Stimulated activated CD8-positive, alpha-beta memory T cell treated with anti-CD3 and anti-CD28 coated beads, Interleukin-2, amount 100 ng/mL, for 1 hour (primary cell): ENCODE data around the gene HSD17B14.
"Not testable (repeated sequence)": the region's sequence is repeated elsewhere in the genome, so short reads cannot be mapped to it uniquely, and the experiment has no call there.

ENCODE experiments used
- DNase-seq, 2 donors: peaks; one replicate each; pipeline ENCODE4 v3.0.0-alpha.2; 2020; ENCODE audit warnings: low read depth in 2 of 2

Gene HSD17B14

DNA sequence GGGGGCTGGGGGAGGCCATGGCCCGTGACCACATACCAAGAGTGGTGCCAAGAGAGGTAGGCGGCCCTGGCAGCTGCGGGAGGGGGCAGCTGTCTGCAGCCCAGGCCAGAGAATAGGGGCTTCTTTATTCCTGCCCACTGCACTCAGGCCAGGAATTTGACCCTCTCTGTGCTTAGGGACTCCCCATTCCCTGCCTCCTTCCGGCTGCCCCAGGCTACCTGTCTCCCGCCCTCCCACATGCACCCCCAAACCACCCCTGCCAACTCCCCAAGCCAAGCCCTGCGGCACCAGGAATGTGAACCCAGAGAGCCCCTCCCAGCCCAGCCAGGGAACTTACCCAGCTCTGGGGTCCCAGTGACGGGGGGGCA lies 31.4 kb upstream of the HSD17B14 start:
- no peak for DNase-seq

DNA sequence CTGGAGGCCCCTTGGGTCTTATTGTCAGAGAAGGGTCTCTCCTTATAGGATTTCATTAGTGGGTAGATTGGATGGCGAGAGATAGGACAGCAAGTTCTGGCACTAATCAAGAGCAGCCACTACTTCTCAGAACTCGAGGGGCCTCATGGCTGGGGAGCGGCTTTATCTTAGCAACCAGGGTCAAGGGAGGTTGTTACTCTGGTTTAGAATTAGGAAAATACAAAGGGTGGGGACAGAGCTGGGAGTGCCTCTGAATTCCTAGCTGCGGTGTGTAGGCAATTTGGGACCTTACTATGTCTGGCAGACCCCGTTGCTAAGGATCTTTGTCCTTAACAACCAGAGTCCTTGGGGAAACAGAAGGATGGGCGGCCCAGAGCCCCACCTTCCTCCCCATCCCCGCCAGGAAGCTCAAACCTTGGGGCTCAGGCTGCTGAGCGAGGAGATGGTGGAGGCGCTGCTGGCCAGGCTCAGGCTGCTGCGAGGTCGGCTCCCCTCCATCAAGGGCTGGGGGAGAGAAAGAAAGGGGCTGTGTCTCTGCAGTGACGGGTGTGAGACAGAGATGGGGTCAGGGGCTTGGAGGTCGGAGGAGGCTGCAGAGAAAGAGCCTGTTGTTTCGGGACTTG lies 30.9 kb upstream of the HSD17B14 start:
- DNase-seq: no peak

DNA sequence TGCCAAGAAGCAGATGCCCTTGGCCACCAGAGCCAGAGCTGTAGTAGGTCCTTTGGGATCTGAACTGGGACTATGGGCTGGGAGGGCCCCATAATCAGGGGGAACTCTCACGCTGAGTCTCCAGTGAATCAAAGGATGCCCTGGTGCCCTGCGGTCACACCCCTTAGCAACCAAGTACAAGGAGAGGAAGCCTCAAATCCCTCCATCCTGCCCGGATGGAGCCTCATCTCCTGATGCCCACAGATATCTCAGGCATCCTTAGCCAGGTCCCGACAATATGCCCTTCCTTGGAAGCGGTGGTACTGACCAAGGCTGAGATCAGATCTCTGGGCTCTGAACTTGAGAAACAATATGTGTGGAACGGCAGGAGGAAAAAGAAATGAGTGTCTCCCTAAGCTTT lies 30.4 kb upstream of the HSD17B14 start:
- no peak for DNase-seq

DNA sequence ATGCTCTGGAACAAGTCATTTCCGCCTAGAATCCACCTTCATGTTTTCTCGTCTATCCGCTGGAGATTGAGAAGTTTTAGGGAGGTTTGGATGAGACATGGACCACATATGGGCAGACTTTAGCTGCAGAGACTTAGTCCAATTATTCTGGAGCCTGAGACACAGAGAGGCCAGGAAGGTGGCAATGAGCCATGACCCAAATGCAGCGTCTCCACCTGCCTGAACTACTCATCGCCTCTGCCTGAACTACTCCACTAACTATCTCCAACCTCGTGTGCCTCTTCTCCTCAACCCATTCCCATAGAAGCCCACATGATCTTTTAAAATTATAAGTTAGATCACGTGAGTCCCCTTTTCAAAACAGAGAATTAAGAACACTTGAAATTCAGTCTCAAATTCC lies 26.5 kb upstream of the HSD17B14 start:
- no peak for DNase-seq

DNA sequence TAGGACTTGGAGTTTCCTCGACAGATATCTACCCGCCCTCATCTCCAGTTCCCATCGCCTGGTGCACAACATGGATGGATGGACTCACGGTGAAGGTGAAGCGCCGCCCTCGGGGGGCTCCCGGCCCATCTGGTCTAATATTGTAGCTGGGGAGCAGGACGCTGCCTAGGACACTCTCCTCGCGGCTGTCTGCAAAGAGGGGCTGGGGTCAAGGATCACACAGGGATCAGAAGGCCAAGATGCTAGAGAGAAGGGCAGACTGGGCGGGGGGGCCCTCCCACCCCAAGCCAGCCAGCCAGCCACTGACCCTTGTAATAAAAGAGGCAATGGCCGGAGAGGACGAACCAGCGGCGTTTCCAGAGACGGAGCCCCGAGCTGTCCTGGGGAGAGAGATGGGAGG lies 25.0 kb upstream of the HSD17B14 start:
- no peak for DNase-seq

DNA sequence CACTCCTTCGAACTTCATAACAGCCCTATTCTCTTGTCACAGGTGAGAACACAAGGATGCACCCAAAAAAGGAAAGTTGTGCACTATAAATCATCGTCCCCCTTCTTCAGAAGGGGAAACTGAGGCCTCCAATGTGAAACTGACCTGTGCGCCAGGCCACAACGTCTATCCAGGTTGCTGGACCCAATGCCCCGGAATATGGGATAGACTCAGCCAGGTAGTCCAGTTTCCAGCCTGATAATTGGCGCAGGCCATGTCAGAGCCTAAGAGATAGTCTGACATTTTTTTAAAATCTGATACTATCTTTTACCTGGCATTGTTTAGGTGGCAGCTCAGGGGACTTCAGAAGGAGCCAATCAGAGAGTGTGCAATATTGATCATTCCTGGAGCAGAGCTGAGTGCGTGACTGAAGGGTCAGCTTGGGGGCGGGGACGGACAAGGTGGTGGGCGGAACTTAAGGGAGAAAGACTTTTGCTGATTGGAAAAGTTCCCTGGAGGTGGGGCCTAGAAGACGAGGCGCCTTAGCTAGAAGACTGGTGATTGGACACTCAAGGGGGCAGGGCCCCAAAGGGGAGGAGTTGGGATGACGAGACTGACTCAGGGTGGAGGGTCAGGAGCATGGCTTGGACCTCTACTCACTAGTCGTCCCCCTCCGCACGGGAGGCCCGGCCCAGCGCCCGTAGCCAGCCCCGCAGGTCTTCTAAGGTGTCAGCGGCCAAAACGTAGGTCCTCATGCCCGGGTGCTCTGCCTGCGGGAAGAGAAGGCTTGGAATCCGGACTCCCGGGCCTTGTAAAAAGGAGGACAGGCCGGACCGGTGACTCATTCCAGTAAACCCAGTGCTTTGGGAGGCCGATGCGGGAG lies 23.7 kb upstream of the HSD17B14 start:
- no peak for DNase-seq

DNA sequence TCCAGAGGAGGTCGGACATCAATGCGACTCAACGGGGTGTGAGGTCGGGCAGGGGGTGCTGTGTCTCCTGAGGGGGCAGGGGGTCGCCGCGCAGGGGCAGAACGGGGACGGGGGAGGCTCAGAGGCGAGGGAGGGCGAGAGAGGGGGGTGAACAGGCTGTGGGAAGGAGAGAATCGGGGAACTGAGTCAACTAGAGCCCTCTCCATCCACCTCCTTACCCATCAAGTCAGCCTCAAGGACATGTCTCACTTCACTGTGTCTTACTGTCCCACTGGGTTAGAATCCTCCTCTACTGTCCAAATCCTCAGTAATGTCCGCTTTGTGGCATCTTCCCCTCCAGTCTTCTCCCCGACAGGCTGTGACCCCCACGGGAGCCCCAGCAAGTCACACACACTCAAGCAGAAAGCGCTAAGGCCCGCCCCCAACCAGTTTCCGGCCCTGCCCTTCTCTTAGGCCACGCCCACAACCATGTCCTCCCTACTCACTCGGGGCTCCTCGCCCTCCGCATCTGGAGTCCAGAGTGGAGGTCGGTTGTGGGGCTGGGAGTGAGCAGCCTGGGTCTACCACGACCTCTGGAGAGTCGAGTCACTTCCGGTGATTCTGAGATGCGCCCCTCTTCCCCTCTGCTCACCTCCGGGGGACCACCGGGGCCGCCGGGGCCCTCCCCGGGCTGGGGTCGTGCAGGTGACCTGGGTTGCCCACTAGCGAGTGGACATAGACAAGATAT lies 22.9 kb upstream of the HSD17B14 start:
- peak in 1 of 2 donors; percentile 72 for DNase-seq

DNA sequence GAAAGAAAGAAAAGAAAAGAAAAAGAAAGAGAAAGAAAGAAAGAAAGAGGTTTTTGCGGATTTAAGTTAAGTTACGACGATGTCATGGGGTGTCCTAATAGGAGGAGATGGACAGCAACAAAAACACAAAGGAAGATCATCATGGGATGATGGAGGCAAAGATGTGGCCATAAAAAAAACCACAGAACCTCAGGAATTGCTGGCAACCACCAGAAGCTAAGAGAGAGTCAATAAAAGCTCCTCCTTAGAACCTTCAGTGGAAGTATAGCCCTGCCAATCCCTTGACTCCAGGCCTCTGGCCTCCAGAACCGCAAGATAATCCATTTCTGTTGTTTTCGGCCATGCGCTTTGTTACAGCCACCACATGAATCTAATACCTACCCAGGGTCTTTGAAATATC lies 20.6 kb upstream of the HSD17B14 start:
- DNase-seq: no peak

DNA sequence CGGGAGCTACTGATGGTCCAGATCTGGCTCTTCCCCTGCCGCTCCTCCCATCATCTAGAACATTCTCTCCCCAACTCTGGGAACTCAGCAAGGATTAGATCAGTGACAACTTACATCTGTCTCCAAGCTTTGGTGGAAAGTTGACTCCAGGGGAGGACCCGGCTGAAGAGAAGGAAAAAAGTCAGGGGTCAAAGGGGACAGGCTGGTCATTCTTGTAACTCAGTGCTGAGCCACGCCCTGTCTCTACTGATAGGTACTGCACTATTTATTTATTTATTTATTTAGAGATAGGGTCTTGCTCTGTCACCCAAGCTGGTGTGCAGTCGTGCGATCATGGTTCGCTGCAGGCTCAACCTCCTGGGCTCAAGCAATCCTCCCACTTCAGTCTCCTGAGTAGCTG lies 17.8 kb upstream of the HSD17B14 start:
- DNase-seq: no peak

DNA sequence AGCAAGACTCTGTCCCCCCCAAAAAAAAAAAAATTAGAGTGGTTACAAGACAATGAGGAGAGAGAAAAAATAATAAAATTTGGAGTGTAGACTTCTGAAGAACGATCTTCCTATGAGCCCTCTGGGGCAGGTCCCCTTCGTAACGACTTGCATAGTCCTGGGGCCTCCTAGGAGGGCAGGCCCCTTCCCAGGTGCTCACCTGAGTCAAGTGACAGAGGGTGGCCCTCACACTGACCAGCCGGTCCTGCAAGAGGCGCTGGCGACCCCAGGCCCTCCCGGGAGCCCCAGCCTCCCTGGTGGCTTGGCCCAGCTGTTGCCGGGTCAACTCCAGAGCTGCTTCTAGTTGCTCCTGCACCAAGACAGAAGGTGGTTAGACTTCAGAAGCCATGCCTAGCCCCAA lies 17.2 kb upstream of the HSD17B14 start:
- no peak for DNase-seq

DNA sequence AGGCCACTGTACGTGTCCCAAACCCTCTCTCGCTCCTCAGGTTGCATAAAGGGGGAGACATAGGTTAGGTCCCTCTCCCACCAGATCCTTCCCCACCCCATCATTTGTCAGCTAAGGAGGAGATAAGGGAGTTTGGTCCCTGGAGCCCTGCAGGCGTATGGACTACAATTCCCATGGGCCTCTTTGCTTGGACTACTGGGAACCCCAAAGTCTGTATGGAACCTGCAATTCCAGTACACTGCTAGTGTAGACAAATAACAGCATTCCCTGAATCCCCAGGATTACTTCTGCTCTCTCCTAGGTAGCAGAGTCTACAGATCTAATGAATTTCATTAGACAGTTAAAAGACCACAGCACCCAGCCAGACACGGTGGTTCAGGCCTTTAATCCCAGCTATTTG lies 16.0 kb upstream of the HSD17B14 start:
- no peak for DNase-seq

DNA sequence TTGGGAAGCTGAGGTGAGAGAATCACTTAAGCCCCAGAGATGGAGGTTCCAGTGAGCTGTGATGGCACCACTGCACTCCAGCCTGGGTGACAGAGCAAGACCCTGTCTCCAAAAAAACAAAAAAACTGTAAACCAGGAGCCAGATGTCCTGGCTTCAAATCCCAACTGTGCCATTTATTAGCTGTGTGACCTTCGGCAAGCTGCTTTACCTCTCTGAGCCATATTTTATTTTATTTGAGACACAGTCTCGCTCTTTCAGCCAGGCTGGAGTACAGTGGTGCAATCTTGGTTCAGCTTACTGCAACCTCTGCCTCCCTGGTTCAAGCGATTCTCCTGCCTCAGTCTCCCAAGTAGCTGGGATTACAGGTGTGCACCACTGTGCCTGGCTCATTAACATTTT lies 10.4 kb upstream of the HSD17B14 start:
- DNase-seq: not testable (repeated sequence)

DNA sequence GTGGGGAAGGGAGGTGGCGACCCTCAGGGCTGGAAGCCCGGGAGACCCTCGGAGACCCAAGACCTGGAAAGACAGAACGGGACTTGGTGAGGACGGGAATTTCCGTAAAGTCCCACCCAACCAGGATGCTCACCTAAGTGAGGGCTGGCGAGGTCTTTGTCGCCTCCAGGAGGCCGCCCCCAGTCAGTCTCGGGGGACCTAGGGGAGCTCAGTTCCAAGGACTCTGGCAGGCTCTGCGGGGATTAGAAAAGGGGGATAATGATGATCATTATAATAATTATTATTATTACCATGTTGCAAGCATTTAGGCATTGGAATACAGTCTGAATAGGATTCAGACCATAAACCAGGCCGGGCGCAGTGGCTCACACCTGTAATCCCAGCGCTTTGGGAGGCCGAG lies 9.1 kb upstream of the HSD17B14 start:
- no peak for DNase-seq

DNA sequence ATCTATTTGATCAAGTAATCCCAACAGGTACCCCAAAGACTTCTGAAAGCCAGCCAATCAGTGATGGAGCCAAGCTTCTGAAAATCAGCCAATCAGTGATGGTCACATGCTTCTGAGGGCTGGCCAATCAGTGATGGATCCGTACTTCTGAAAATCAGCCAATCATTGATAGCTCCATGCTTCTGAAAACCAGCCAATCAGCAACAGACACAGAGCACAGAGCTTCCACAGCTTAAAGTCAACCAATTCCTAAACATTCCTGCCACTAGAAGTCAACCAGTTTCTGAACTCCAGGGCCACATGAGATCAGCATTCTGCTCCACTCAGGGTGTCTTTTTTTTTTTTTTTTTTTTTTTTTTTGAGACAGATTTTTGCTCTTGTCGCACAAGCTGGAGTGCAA lies 8.2 kb upstream of the HSD17B14 start:
- DNase-seq: no peak

DNA sequence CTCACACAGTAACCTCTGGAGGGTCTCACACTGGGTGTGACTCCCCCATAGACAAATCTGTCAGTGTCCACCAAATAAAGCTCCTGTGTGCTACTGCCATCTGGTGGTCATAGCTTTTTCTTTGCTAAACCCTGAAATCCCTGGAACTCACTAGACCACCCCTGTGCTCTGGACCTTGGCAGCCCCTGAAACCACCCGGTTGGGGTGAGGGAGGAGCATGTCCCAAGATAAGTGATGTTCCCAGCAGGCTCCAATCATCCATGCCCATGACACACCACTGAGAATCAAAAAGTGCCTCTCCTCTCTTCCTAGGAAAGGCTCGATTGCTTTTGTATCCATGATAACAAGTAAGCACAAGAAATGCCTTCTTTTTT lies 6.5 kb upstream of the HSD17B14 start:
- no peak for DNase-seq

DNA sequence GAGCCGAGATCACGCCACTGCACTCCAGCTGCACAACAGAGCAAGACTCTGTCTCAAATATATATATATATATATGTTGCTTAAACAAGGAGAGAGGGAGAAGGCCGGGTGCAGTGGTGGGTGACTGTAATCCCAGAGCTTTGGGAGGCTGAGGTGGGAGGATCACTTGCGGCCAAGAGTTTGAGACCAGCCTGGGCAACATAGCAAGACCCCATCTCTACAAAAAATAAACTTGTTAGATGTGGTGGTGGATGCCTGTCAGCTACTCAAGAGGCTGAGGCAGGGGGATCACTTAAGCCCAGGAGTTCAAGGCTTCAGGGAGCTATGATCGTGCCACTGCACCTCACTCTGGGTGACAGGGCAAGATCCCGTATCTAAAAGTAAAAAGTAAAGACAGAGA lies 5.3 kb upstream of the HSD17B14 start:
- DNase-seq: no peak

DNA sequence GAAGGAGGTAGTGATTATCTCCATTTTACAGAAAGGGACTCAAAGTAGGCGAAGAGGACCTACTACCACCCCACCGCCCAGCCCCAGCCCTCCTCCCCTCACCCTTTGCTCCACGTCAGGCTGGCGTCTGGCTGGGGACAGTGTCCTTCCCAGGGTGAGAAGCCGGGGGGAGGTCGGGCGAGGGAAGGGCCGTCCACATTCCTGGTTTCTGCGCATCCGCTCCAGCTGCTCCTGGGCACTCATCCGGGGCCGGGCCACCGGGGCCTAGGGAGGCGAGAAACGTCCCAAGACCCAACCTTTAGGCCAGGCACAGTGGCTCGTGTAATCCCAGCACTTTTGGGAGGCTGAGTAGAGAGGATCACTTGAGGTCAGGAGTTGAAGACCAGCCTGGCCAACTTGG lies 4.8 kb upstream of the HSD17B14 start:
- DNase-seq: no peak

DNA sequence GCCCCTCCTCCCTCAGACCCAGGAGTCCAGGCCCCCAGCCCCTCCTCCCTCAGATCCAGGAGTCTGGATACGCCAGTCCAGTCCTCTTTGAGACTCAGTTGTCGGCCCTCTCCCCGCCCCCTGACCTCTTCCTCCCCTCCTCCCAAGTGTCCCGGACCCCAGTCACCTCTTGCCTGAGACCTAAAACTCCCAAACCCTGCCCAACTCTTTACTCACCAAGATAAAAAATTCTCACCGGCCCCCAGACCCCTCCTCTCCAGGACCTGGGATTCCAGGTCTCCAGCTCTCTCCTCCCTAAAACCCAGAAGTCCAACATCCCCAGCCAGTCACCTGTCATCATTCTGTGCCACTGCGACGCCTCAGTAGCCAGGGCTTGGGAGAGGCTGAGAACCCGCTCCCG lies 1.4 kb upstream of the HSD17B14 start:
- DNase-seq: no peak

DNA sequence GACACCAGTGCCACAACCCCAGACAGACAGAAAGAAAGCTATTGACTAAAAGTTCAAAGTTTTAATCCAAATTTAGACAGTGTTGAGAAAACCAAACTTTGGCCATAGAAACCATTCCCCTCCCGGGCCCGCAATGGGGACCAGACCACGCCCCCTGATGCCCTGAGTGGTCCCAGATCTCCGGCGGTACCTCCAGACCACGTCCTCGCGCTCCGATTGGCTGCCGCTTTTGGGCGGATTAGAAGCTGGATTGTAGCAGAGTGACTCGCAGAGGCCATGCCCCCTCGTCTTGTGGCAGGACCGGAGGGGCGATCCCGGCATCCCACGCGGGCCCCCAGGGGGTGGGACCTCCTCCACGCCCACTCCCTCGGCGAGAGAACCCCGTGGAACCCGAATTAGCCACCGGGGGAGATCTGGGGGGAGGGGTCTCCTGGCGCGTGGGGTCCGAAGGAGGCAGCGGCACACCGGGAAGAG lies 797 bp upstream of the HSD17B14 start:
- peak; percentile 62 to 65 for DNase-seq

DNA sequence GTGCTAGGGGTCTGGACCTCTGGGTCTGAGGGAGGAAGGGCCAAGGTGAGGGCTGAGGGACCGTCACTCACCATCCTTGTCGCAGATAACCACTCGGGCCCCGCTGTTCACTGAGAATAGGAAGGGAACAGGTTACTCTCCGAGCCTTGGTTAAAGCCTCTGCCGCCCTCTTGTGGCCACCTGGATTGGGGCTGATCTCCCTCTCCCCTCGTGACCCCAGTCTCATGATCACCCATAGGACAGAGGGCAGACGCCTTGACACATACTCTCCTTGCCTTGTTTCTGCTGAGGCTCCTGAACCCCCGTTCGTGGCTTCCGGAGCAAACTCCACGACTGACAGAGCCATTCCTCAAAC lies 580 bp downstream of the HSD17B14 start:
- DNase-seq: peak; percentile 86 to 88

DNA sequence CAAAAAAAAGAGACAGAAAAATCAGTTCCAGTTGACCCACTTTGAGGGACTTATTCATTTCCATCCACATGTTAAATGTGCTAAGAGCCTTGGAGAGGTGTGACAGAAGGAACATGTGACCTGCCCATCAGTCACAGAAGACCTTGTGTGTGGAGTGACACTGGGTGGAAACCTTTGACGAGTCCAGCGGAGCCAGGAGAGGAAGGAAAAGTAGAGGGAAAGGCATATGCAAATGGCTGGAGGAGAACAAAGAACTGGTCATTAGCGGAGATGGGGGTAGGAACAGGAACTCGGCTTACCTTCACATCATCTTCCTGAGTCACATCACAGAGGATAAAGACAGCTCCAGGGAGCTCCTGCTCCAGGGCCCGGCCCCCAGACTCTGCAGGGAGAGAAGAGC lies 2.3 kb downstream of the HSD17B14 start:
- DNase-seq: no peak

DNA sequence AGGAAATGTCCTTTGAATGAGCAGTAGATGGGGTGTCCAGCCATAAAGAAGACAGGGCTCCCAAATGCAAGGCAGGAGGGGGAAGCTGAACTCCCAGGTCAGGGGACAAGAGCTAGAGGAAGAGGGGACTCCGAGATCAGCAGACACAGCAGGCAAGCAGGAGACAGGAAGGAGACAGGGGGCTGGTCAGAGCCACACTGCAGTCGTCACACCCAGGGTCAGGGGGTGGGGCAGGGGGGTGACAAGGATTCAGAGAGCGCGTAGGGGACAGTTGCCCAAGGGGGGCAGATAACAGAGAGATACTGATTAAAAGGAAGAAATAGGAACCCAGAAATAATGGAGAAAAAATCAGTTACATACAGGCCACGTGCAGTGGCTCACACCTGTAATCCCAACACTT lies 3.2 kb downstream of the HSD17B14 start:
- DNase-seq: no peak

DNA sequence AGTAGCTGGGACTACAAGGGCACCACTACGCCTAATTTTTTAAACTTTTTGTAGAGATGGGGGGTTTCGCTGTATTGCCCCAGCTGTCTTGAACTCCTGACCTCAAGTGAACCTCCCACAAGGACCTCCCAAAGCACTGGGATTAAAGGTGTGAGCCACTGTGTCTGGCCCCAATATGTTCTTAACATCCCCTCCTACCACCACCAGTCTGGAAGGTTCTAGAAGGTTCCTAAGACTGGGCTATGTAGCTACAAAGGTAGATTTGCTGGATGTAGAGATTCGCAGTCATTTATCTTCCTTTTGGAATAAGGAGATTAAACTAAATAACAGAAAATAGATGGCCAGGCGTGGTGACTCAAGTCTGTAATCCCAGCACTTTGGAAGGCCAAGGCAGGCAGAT lies 5.3 kb downstream of the HSD17B14 start:
- no peak for DNase-seq
